Glomerular endothelial cell (primary cell): ENCODE data around the gene PLD1. TPM values are rescaled to one million over a fixed set of nuclear protein-coding genes. Genes with fewer than 3 reads are reported as not detected.
"Not testable (repeated sequence)": the region's sequence is repeated elsewhere in the genome, so short reads cannot be mapped to it uniquely, and the experiment has no call there.

Source experiments
- DNase-seq: peaks from one replicate; pipeline ENCODE4 v3.0.0-alpha.2; 2011; ENCODE audit warnings: low read depth, low spot score; ENCODE audit errors: extremely low read depth
- total RNA-seq: library from RNA; depleted of rRNA; stranded (reverse); fragments of >200 nt; gene quantifications from 2 replicates; pipeline ENCODE4 v1.2.3, GENCODE V29; 2015

Gene PLD1
- total RNA-seq, 1 donor from 2014 or later = 47.6 TPM

DNA sequence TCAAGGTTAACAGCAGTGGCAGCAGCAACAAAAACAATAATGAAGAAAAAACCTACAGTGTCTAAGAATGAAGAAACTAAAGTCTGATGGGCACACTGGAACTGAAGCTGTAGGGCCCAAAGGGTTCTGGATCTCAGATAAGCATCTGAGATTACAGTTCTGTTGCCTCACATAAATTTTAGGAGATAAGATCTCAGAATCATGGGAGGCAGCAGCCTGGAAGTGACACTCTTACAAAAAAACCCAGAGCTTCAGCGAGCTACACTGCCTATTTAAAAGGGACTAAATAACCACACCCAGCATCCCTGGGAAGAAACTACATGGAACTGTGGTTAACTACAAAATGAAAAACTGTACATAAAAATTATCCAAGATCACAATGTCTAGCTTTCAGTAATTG lies 61.2 kb downstream of the PLD1 start:
- no peak for DNase-seq

GRCh38 chr3:171748064-171748924 lies 62.0 kb downstream of the PLD1 start:
- no peak for DNase-seq

DNA sequence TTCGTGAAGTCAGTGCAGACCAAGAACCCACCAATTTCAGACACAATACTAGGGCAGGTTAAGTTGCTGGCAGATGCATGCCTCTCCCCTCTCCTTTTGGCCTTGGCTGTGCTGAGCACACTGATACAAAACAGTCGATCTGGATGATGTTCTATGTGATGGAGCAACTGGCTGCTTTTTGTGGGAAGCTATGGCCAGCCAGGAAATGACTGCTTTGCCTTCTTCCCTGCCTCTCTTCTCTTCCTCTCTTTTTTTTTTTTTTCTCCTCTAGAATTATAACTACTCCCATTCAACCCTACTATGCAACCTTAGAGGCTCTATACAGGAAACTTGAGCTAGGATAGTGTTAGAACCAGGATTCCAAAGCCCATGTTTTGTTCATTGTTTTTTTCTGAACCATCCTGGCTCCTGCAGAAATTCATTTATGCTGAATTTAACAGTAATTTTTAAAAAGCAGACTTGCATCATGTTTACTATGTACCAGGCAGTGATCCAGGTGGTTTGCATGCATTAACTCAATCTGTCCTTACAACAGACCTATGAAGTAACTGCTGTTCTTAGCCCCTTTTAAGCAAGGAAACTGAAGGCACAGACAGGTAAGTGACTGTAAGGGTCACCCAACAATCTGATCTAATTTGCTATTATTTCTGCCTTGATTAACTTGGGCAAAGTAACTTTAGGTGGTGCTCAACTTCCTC lies 62.9 kb downstream of the PLD1 start:
- DNase-seq = no peak

GRCh38 chr3:171746320-171747222 lies 63.7 kb downstream of the PLD1 start:
- not testable (repeated sequence) for DNase-seq

GRCh38 chr3:171745577-171746319 lies 64.5 kb downstream of the PLD1 start:
- no peak for DNase-seq

- no peak for DNase-seq
Observed at GRCh38 chr3:171744158-171744741, 66.0 kb downstream of the PLD1 start.

- DNase-seq = no peak
Observed at GRCh38 chr3:171743327-171744157, 66.7 kb downstream of the PLD1 start.

DNA sequence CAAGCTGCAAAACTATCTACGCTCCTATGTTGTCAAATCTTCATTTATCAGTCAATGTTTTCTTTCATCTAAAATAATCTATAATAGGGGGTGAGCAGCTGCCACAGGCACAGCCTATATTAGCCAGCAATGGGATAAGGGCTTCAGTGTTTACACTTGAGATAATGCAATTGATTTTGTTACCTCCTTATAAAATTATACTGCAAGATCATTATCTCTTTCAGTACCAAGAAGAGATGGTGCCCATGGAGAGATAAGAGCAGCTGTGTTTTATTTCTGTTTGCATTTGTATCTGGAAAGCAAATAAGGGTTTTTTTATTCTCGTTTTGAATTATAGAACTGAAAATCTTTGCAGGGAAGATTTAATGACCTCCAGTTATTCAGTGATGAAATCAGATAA lies 68.9 kb downstream of the PLD1 start:
- no peak for DNase-seq

DNA sequence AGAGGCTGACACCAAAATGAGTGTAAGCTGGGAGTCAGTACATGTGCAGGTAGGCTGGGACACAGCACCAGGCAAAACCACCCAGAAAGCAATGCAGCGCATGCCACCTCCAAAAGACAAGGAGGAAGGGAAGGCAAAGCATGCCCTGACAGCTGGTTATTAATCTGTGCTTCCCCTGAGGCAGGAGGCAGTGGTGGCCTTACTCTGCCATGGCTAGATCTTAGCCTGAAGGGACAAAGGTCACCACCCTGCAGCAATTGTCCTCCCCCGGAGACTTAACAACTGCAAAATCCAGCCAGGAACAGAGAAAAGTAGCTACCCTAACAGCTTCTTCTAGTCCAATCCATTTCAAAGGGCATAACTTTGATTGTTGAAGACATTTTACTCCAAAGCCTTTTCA lies 73.7 kb downstream of the PLD1 start:
- no peak for DNase-seq

DNA sequence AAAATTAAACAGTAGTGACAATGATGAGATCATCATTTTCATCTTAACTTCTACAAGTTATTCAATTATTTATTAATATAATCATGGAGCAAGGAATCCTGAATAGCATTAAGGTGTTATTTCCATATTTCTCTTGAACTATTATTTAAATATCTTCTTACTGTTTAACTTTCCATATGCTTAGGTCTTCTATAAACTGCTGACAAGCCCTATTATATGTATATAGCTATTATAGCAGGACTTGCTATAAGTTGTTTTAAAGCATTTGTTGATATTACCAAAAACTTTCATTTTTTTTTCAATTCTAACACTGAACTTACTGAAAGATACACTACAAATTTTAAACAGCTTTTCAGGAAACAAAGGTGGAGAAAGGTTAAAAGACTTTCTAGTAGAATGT lies 76.7 kb downstream of the PLD1 start:
- DNase-seq = no peak

- no peak for DNase-seq
Observed at GRCh38 chr3:171732756-171733155, 77.5 kb downstream of the PLD1 start.

- no peak for DNase-seq
Observed at GRCh38 chr3:171731691-171732090, 78.6 kb downstream of the PLD1 start.

DNA sequence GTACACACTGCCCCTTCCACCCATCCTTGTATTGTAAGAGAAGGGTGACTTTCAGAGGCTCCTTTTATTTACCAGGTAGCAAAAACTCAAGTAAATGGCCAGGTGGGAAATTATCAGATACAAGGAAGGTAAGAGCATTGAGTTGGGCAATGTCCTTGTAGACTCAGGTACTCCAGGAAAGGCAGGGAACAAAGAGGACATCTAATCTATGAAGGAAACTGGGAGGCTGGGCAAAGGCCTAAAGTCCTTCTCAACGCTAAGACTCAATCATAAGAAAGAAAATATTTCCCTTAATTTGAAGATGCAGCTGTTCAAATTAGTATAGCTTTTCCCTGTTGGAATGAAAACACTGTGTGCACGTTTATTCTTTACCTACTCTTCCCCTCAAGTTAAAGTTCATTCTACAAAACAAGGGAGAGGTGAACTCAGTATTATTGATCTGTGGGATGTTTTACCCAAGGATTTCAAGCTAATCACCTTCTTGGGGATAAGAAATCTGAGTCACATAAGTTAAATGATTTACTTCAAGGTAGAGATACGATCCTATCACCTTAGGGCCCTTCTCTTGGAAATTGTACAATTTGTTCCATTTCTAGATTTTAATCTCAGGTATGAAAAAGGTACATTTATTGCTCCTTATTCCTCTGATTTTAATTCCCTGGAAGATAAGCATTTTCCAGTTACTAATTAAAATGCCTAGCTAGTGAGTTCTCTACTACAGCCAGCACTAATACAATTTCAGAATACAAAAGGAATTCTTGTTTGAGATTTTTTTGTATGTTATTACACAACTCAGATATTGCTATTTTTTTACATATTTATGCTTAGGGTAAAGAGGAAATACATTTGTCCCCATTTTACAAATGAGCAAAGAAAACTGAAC lies 80.6 kb downstream of the PLD1 start:
- DNase-seq = no peak

DNA sequence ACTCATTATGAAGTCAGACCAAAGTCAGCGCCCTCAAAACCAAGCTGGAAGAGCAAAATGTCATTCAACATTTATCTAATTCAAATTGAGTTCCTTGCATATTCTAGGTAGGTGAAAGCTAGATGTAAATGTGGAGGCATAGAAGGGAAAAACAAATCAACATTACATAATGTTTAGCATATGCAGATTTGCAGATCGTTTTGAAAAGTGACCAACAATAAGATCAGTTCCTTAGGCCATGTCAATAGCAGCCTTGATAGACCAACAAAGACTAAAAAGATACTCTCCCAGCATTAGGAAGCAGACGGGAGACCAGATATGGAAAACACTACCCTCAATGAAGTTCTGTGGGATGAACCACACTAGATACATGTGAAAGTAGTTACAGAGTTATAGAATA lies 83.0 kb downstream of the PLD1 start:
- no peak for DNase-seq

DNA sequence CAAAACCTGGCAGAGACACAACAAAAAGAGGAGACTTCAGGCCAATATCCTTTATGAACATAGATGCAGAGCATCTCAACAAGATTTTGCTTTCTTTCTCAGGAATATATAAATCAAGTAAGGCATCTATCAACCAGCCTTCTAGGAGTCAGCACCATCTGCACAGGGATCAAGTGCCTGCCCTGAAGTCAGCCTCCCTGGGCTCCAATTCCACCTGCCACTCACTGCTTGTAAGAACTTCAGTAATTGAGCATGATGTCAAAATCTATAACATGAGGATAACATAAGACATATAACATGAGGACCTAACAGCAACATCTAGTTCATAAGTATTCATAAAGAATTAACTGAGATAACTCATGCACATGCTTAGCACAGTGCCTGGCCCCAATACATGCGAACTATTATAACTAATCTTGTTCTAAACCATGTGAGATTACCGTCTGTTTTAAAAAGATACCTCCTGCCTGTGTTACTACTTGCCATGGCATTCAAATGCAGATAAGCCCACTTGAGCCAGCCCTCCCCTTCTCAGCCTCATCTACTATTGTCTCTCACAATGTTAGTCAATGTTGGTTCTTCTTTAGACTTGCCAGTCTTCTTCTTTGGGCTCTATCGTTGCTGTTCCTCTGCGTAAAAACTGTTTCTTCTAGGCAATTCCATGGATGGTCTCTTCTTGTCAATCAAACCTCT lies 91.6 kb downstream of the PLD1 start:
- no peak for DNase-seq

DNA sequence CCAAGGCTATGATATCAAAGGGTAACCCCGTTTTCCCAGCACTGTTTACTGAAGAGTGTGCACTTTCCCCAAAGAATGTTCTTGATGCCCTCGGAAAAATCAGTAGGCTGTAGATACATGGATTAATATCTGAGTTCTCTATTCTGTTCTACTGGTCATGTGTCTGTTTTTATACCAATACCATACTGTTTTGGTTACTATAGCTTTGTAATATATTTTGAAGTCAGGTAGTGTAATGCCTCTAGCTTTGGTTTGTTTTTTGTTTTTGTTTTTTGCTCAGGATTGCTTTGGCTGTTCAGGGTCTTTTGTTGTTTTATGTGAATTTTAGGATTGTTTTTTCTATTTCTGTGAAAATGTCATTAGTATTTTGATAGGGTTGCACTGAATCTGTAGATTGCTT lies 95.1 kb downstream of the PLD1 start:
- no peak for DNase-seq

DNA sequence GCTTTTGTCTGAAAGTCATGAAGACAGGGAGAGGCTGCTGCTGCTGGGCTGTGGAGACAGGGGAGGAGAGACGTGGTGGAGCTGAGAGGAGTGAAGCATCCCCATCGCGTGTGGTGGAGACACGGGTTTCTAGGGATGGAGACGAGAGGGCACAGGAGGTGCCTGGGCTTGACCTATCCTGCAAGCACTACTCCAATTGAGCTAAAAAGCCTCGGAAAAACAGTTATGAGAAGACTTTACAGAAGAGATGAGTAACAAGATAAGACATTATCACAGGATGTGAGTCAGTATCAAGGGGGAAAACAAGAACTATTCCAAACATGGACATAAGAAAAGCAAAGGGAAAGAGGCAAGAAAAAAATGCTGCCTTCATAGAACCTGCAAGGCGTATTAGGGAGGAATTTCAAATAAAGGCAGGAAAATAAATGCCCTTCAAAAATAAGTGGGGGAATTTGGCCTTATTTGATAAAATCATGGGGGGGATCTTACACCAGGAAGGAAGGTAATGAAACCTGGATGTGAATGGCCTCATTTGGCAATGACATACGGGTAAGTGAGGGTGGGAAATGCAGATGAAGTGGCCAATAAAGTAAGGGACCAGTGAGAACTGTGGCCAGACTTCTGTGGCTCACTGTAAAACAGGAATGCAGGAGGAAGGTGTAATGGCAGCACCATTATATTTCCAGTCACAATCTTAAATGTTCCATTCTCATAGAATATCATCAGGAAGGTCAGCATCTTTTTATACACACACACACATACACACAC lies 97.9 kb downstream of the PLD1 start:
- DNase-seq = peak; percentile 82
